Activated CD4-positive, CD25-positive, alpha-beta regulatory T cell treated with anti-CD3 and anti-CD28 coated beads, Interleukin-2, amount 50 U/mL, for 16 hours (primary cell): ENCODE measurements around the gene BTBD8.
"Not testable (repeated sequence)": the region's sequence is repeated elsewhere in the genome, so short reads cannot be mapped to it uniquely, and the experiment has no call there.

ENCODE experiments used
- DNase-seq: peaks from one replicate; pipeline ENCODE4 v3.0.0-alpha.2; 2020; ENCODE audit warnings: low read depth, low spot score

BTBD8 gene

GRCh38 chr1:92080128-92080985, at the start of gene BTBD8:
Gene BTBD8 (plus strand): TSS chr1:92080345. CDS start chr1:92080572, 227 bp downstream.
- DNase-seq = peak; percentile 66

- no peak for DNase-seq
Measured at GRCh38 chr1:92030656-92031107, 49.5 kb upstream of the BTBD8 start.

DNA sequence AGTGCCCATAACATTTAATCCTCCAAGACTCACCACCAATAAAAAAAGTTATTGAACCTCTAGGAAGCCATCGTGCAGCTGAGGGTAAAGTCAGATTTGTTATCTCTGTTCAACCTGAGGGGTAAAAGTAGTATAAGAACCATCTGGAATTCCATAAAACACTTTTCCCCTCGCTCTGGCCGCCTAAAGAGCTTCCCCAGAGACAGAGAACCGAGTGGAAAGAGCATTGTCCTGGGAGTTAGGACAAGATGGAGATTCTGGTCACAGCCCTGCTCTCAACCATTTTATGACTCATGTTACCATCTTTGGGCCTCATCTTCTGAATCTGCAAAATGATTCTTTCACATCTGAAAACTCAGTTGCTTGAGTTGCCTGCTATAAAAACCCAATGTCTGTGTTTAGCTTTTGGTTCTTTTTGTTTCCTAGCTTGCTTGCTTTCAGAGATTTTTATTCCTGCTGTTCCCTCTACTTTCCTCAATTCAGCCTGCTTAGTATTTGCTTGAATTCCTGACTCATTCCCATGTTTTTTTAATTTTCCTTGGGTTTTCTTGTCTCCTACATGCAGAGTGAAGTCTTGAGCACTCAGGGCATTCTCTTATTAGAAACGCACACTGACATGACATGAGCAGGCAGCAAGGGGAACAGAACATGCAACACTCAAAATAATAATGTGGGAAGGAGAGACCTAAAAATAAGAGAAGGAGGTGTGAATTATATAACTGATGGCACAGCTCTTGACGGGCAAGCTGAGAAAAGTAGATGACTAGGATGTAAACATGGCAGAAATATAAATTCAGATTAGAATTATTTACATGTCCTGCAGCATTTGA, 48.6 kb upstream of the BTBD8 start:
- DNase-seq = no peak

- DNase-seq = no peak
Measured at GRCh38 chr1:92037400-92037799, 42.7 kb upstream of the BTBD8 start.

GRCh38 chr1:92038695-92039346, 41.3 kb upstream of the BTBD8 start:
- DNase-seq = no peak

DNA sequence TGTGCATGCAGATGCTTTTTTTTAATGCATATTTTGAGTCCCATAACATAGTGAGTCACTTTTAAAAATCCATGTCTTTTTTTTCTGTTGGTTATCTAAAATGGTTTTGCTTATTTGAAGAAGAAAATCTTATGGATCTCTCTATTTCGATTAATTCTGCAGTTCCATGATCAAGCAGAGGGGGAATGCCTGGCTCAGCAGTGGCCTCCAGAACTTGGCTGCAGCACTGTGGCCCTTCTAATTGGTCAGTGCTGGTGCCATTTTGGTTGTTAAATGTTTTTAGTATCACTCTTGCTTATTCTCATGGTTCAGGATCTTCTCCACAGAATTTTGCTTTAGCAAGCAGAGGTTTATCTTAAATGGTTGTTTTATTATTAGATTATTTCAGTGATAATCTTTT, 39.2 kb upstream of the BTBD8 start:
- no peak for DNase-seq

GRCh38 chr1:92043621-92044020, 36.5 kb upstream of the BTBD8 start:
- DNase-seq = no peak

DNA sequence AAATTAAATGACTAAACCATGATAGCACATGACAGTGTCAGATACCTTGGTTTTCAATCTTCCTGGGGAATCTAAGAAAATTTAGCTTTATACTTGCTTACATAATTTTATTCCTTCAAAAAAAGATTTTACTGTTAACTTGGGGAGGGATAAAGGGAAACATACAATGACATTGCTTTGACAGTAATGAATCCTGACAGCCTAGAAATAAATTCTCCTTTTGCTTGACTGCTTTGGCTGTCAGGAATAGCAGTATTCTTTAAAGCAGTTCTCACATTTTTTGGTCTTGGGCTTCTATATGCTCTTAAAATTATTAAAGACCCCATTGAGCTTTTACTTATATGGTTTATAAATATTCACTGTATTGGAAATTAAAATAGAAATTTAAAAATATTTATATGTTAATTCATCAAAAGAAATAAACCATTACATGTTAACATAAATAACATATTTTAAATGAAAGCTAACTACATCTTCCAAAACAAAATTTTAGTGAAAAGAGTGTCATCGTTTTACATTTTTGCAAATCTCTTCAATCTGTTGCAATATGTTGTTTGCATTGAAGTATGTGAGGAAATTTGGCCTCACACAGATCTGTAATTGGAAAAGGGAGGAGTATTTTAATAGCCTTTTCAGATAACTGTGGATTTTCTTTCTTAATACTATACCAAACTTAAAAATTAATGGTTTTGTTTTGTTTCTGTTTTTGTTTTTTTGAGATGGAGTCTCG, 34.2 kb upstream of the BTBD8 start:
- DNase-seq = no peak

GRCh38 chr1:92051948-92052347, 28.2 kb upstream of the BTBD8 start:
- no peak for DNase-seq

DNA sequence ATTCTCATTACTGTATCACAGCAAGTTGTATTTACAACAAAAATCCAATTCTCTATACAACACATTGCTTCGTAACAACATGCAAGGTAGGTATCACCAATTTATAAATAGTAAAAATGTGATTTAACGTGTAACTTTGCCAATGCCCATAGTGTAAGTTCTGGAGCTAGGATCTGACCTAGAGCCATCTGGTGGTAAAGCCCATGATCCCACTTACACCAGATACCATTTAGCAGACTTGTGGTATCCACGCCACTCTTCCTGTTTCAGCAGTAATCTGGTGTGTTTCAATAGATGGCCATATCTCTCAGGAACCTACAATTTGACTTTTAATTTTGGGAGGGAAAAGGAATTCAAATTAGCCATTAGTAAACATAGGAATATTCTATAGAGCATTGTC, 15.1 kb upstream of the BTBD8 start:
- no peak for DNase-seq

DNA sequence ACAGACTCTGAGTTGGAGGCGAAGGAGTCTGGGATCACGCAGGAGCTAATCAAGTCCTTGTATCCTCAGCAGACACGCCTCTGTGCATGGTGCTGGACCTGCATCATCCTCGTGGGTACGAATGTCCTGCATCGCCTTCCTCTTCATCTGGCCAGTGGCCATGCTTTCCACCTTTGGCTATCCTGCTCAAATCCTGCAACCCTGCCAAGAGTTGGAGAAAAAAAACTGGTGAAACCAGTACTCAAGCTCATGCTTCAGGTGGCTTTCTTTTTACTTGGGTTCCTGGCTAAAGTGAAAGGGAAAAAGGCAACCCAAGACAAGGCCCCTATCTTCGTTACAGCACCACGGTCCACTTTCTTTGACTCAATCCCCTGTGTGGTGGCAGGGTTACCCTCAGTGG, 13.8 kb upstream of the BTBD8 start:
- DNase-seq = no peak

- DNase-seq = no peak
Measured at GRCh38 chr1:92070892-92071291, 9.3 kb upstream of the BTBD8 start.

GRCh38 chr1:92074446-92074845, 5.7 kb upstream of the BTBD8 start:
- DNase-seq = not testable (repeated sequence)

GRCh38 chr1:92075311-92075710, 4.8 kb upstream of the BTBD8 start, which contains the start of gene SETSIP:
Gene SETSIP (minus strand): TSS chr1:92075411. CDS start chr1:92075411, 0 bp downstream.
- no peak for DNase-seq

- no peak for DNase-seq
Measured at GRCh38 chr1:92076363-92076762, 3.8 kb upstream of the BTBD8 start.

DNA sequence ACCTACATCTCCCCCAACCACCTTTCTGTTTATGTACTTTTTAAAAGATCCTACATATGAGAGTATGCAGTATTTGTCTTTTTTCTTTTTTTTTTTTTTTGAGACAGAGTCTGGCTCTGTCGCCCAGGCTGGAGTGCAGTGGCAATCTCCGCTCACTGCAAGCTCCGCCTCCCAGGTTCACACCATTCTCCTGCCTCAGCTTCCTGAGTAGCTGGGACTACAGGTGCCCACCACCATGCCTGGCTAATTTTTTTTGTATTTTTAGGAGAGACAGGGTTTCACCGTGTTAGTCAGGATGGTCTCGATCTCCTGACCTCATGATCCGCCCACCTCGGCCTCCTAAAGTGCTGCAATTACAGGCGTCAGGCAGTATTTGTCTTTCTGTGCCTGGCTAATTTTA, 2.1 kb upstream of the BTBD8 start:
- DNase-seq = not testable (repeated sequence)

DNA sequence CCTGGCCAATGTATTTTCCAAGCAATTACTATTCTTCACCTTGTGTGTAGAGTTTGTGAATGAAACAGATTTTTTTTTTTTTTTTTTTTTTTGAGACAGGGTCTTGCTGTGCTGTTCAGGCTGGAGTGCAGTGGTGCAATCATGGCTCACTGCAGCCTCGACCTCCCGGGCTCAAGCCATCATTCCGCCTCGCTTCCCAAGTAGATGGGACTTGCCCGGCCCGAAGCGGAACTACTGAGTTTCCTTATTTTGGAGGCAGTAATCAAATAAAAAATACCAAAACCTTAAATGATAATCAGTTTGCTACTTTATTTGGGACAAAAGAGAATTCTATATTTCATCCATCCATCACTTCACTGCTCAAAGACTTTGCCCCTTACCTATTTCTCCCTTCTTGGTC, 704 bp upstream of the BTBD8 start:
- no peak for DNase-seq

- DNase-seq = no peak
Measured at GRCh38 chr1:92081031-92081430, 886 bp downstream of the BTBD8 start.

- no peak for DNase-seq
Measured at GRCh38 chr1:92084651-92085050, 4.5 kb downstream of the BTBD8 start.

DNA sequence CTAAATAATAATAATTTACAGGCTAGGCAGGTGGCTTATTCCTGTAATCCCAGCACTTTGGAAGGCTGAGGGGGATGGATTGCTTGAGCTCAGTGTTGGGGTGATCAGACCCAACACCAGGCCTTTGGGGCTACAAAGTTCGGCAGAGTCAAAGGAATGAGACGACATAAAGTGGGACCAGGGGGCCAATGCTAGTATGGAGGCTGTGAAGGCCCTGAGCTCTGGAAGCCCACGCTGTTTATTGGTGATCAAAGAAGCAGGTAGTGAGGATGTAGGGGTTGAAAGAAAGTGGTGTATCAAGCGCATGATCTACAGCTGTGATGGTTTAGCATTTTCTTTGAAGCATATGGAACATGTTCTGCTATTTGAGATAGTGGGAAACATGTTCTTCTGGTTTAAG, 5.6 kb downstream of the BTBD8 start:
- no peak for DNase-seq

DNA sequence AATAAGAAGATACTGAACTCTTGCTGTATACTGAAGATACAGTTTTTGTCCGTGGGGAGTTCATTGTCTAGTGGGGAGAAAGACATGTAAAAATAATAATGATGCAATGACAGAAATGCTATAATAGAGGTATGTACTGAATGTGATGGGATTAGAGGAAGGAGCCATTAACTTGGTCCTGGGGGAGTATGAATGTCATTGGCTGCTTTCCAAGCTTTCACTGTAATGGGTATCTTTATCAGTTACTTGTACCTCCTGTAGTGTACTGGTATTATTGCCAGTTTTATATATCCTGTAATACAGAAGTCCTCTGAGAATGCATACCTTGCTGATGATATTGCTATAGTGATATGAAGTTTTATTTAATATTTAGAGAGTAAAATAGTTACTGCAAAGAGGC, 7.4 kb downstream of the BTBD8 start:
- no peak for DNase-seq
